COLO668 (cell line): ENCODE data around the gene ZNF385A.
"Not testable (repeated sequence)": the region's sequence is repeated elsewhere in the genome, so short reads cannot be mapped to it uniquely, and the experiment has no call there.

Source experiments
- DNase-seq: peaks from one replicate; lab custom pipeline; 2025; ENCODE audit not compliant: unreplicated experiment; lab: John Stamatoyannopoulos, UW

The ZNF385A gene

GRCh38 chr12:54358191-54358944, 26.2 kb downstream of the ZNF385A start:
- peak; percentile 3 for DNase-seq

GRCh38 chr12:54357506-54358190, 26.9 kb downstream of the ZNF385A start:
- no peak for DNase-seq

GRCh38 chr12:54356951-54357356, 27.6 kb downstream of the ZNF385A start:
- DNase-seq = peak; percentile 1

- DNase-seq = no peak
Observed at GRCh38 chr12:54356228-54356627, 28.3 kb downstream of the ZNF385A start.

GRCh38 chr12:54355104-54355815, 29.3 kb downstream of the ZNF385A start:
- DNase-seq = no peak

GRCh38 chr12:54354271-54354670, 30.3 kb downstream of the ZNF385A start:
- DNase-seq = not testable (repeated sequence)

- DNase-seq = peak; percentile 38
Observed at GRCh38 chr12:54352891-54353874, 31.4 kb downstream of the ZNF385A start.

- DNase-seq = peak; percentile 74
Observed at GRCh38 chr12:54352022-54352531, 32.5 kb downstream of the ZNF385A start.

GRCh38 chr12:54351341-54351740, 33.2 kb downstream of the ZNF385A start:
- no peak for DNase-seq

- no peak for DNase-seq
Observed at GRCh38 chr12:54350743-54351142, 33.8 kb downstream of the ZNF385A start.

GRCh38 chr12:54349679-54350078, 34.9 kb downstream of the ZNF385A start:
- no peak for DNase-seq

- DNase-seq = no peak
Observed at GRCh38 chr12:54349036-54349435, 35.5 kb downstream of the ZNF385A start.

- DNase-seq = no peak
Observed at GRCh38 chr12:54341378-54342300, 42.9 kb downstream of the ZNF385A start.

- no peak for DNase-seq
Observed at GRCh38 chr12:54340846-54341245, 43.7 kb downstream of the ZNF385A start.

GRCh38 chr12:54338698-54339296, 45.7 kb downstream of the ZNF385A start:
- no peak for DNase-seq

GRCh38 chr12:54337854-54338650, 46.5 kb downstream of the ZNF385A start:
- no peak for DNase-seq

- no peak for DNase-seq
Observed at GRCh38 chr12:54337280-54337842, 47.2 kb downstream of the ZNF385A start.
